Measurements from ENCODE around the gene NUDT8.

Gene NUDT8

GRCh38 chr11:67631853-67632174, 2.1 kb upstream of the NUDT8 start:
- Histone ChIP-seq H3K18ac (ENCODE audit: low read length) (no peak overlapping the region), H2AK5ac (ENCODE audit: low read length) (no peak overlapping the region), H3K27me3 (ENCODE audit: insufficient read depth, low read length, poor library complexity) (no peaks in the 10 kb centered on the region), H3K9ac (ENCODE audit: low read length) (peak overlapping the region; percentile 12), H2BK15ac (replicated peaks; ENCODE audit: low read depth) (no peak overlapping the region), H3K4me1 (ENCODE audit: control insufficient read depth, low read depth, low read length) (peaks cover 5% of the 10 kb centered on the region), H2BK120ac (ENCODE audit: low read depth, low read length) (no peak overlapping the region), H3K4ac (ENCODE audit: low read depth, low read length) (no peak overlapping the region), H4K8ac (ENCODE audit: low read depth, low read length) (no peak overlapping the region), H3K36me3 (ENCODE audit: control insufficient read depth, insufficient read depth, low read length) (no peaks in the 10 kb centered on the region), H2BK5ac (ENCODE audit: low read length) (no peak overlapping the region), H3K4me2 (ENCODE audit: low read length) (no peak overlapping the region), H3K4me3 (ENCODE audit: low read length) (no peak overlapping the region), H4K5ac (ENCODE audit: low read length) (no peak overlapping the region), H3K56ac (ENCODE audit: low read length) (no peak overlapping the region), H3K79me1 (ENCODE audit: low read length) (no peaks in the 10 kb centered on the region), H3K27ac (ENCODE audit: low read depth, low read length) (no peak overlapping the region), H3K23ac (ENCODE audit: low read length) (no peak overlapping the region), H3K79me2 (ENCODE audit: control insufficient read depth, insufficient read depth, low read length) (no peaks in the 10 kb centered on the region)
- no CpG with 5 or more reads among the region's 2 CpGs for WGBS (ENCODE audit: extremely low coverage, insufficient coverage, low lambda C conversion rate)
- no peak for DNase-seq

GRCh38 chr11:67631411-67631810, 1.7 kb upstream of the NUDT8 start:
- Histone ChIP-seq H3K56ac (ENCODE audit: low read length) (peak overlapping the region; percentile 97), H3K79me2 (ENCODE audit: control insufficient read depth, insufficient read depth, low read length) (no peaks in the 10 kb centered on the region), H3K27me3 (ENCODE audit: insufficient read depth, low read length, poor library complexity) (no peaks in the 10 kb centered on the region), H3K4ac (ENCODE audit: low read depth, low read length) (no peak overlapping the region), H2AK5ac (ENCODE audit: low read length) (no peak overlapping the region), H3K4me2 (ENCODE audit: low read length) (peak overlapping the region; percentile 93), H3K27ac (ENCODE audit: low read depth, low read length) (no peak overlapping the region), H4K8ac (ENCODE audit: low read depth, low read length) (no peak overlapping the region), H3K9ac (ENCODE audit: low read length) (peak overlapping the region; percentile 92), H4K5ac (ENCODE audit: low read length) (no peak overlapping the region), H3K23ac (ENCODE audit: low read length) (no peak overlapping the region), H3K36me3 (ENCODE audit: control insufficient read depth, insufficient read depth, low read length) (no peaks in the 10 kb centered on the region), H3K18ac (ENCODE audit: low read length) (no peak overlapping the region), H3K4me1 (ENCODE audit: control insufficient read depth, low read depth, low read length) (peaks cover 5% of the 10 kb centered on the region), H3K79me1 (ENCODE audit: low read length) (no peaks in the 10 kb centered on the region), H2BK120ac (ENCODE audit: low read depth, low read length) (no peak overlapping the region), H2BK15ac (replicated peaks; ENCODE audit: low read depth) (no peak overlapping the region), H3K4me3 (ENCODE audit: low read length) (no peak overlapping the region), H2BK5ac (ENCODE audit: low read length) (no peak overlapping the region)
- no CpG with 5 or more reads among the region's 7 CpGs for WGBS (ENCODE audit: extremely low coverage, insufficient coverage, low lambda C conversion rate)
- no peak for DNase-seq

GRCh38 chr11:67630943-67631331, 1.2 kb upstream of the NUDT8 start:
- Histone ChIP-seq H2BK5ac (ENCODE audit: low read length) (no peak overlapping the region), H3K9ac (ENCODE audit: low read length) (peak overlapping the region; percentile 92), H3K4ac (ENCODE audit: low read depth, low read length) (no peak overlapping the region), H4K8ac (ENCODE audit: low read depth, low read length) (no peak overlapping the region), H3K4me3 (ENCODE audit: low read length) (no peak overlapping the region), H3K27me3 (ENCODE audit: insufficient read depth, low read length, poor library complexity) (no peaks in the 10 kb centered on the region), H2BK15ac (replicated peaks; ENCODE audit: low read depth) (no peak overlapping the region), H2AK5ac (ENCODE audit: low read length) (no peak overlapping the region), H3K23ac (ENCODE audit: low read length) (no peak overlapping the region), H3K4me1 (ENCODE audit: control insufficient read depth, low read depth, low read length) (peaks cover 5% of the 10 kb centered on the region), H3K79me1 (ENCODE audit: low read length) (no peaks in the 10 kb centered on the region), H3K18ac (ENCODE audit: low read length) (no peak overlapping the region), H4K5ac (ENCODE audit: low read length) (no peak overlapping the region), H3K4me2 (ENCODE audit: low read length) (peak overlapping the region; percentile 93), H3K36me3 (ENCODE audit: control insufficient read depth, insufficient read depth, low read length) (no peaks in the 10 kb centered on the region), H3K79me2 (ENCODE audit: control insufficient read depth, insufficient read depth, low read length) (no peaks in the 10 kb centered on the region), H2BK120ac (ENCODE audit: low read depth, low read length) (no peak overlapping the region), H3K27ac (ENCODE audit: low read depth, low read length) (no peak overlapping the region), H3K56ac (ENCODE audit: low read length) (peak overlapping the region; percentile 97)
- no CpG with 5 or more reads among the region's 16 CpGs for WGBS (ENCODE audit: extremely low coverage, insufficient coverage, low lambda C conversion rate)
- DNase-seq = no peak

GRCh38 chr11:67630228-67630942, 648 bp upstream of the NUDT8 start:
- Histone ChIP-seq H3K4me3 (ENCODE audit: low read length) (peak overlapping the region; percentile 58), H3K36me3 (ENCODE audit: control insufficient read depth, insufficient read depth, low read length) (no peaks in the 10 kb centered on the region)

GRCh38 chr11:67628710-67629385, 889 bp downstream of the NUDT8 start:
- Histone ChIP-seq H3K4ac (ENCODE audit: low read depth, low read length) (no peak overlapping the region), H3K4me2 (ENCODE audit: low read length) (no peak overlapping the region), H3K18ac (ENCODE audit: low read length) (no peak overlapping the region), H3K79me2 (ENCODE audit: control insufficient read depth, insufficient read depth, low read length) (no peaks in the 10 kb centered on the region), H2AK5ac (ENCODE audit: low read length) (no peak overlapping the region), H4K8ac (ENCODE audit: low read depth, low read length) (no peak overlapping the region), H3K23ac (ENCODE audit: low read length) (no peak overlapping the region), H3K79me1 (ENCODE audit: low read length) (no peaks in the 10 kb centered on the region), H2BK5ac (ENCODE audit: low read length) (no peak overlapping the region), H3K4me3 (ENCODE audit: low read length) (no peak overlapping the region), H3K56ac (ENCODE audit: low read length) (peak overlapping the region; percentile 89), H3K9ac (ENCODE audit: low read length) (peak overlapping the region; percentile 61), H3K4me1 (ENCODE audit: control insufficient read depth, low read depth, low read length) (peaks cover 5% of the 10 kb centered on the region), H2BK15ac (replicated peaks; ENCODE audit: low read depth) (no peak overlapping the region), H3K27ac (ENCODE audit: low read depth, low read length) (no peak overlapping the region), H3K27me3 (ENCODE audit: insufficient read depth, low read length, poor library complexity) (no peaks in the 10 kb centered on the region), H4K5ac (ENCODE audit: low read length) (no peak overlapping the region), H2BK120ac (ENCODE audit: low read depth, low read length) (no peak overlapping the region), H3K36me3 (ENCODE audit: control insufficient read depth, insufficient read depth, low read length) (no peaks in the 10 kb centered on the region)
- no CpG with 5 or more reads among the region's 25 CpGs for WGBS (ENCODE audit: extremely low coverage, insufficient coverage, low lambda C conversion rate)
- peak; percentile 65 for DNase-seq

More at GRCh38 chr11:67630228-67630942, 648 bp upstream of the NUDT8 start:
- no peak overlapping the region for H2AK5ac ChIP-seq (ENCODE audit: low read length)
- peak overlapping the region; percentile 92 for H3K9ac ChIP-seq (ENCODE audit: low read length)
- peaks cover 5% of the 10 kb centered on the region for H3K4me1 ChIP-seq (ENCODE audit: control insufficient read depth, low read depth, low read length)
- no peak overlapping the region for H3K23ac ChIP-seq (ENCODE audit: low read length)
- no peak overlapping the region for H4K8ac ChIP-seq (ENCODE audit: low read depth, low read length)
- WGBS (ENCODE audit: extremely low coverage, insufficient coverage, low lambda C conversion rate) = no CpG with 5 or more reads among the region's 70 CpGs
- no peak overlapping the region for H3K18ac ChIP-seq (ENCODE audit: low read length)
- peak overlapping the region; percentile 91 for H3K27ac ChIP-seq (ENCODE audit: low read depth, low read length)
- no peak overlapping the region for H2BK120ac ChIP-seq (ENCODE audit: low read depth, low read length)
- no peaks in the 10 kb centered on the region for H3K27me3 ChIP-seq (ENCODE audit: insufficient read depth, low read length, poor library complexity)
- peak overlapping the region; percentile 93 for H3K4me2 ChIP-seq (ENCODE audit: low read length)
- H2BK15ac ChIP-seq (replicated peaks; ENCODE audit: low read depth) = no peak overlapping the region
- no peaks in the 10 kb centered on the region for H3K79me1 ChIP-seq (ENCODE audit: low read length)
- peak overlapping the region; percentile 97 for H3K56ac ChIP-seq (ENCODE audit: low read length)
- no peak overlapping the region for H3K4ac ChIP-seq (ENCODE audit: low read depth, low read length)
- DNase-seq = peak; percentile 98
- H3K79me2 ChIP-seq (ENCODE audit: control insufficient read depth, insufficient read depth, low read length) = no peaks in the 10 kb centered on the region
- H2BK5ac ChIP-seq (ENCODE audit: low read length) = no peak overlapping the region
- no peak overlapping the region for H4K5ac ChIP-seq (ENCODE audit: low read length)
